IMR-90 (cell line): ENCODE measurements around the gene GPR179. TPM values are rescaled to one million over a fixed set of nuclear protein-coding genes. Genes with fewer than 3 reads are reported as not detected.

Experiments used
- ATAC-seq: fragments of 200-7000 bp; cut with Tn5 transposase; 2 replicates; pipeline ENCODE4 v1.9.1; 2020; ENCODE audit warnings: low read depth, mild to moderate bottlenecking, moderate library complexity
- BruUV-seq: library from RNA; stranded (reverse); fragments of 400-500 nt; replicated peaks from 2 replicates; lab custom pipeline; 2021; lab: Mats Ljungman, UMichigan
- CTCF ChIA-PET: fragments of 300-600 bp; formaldehyde crosslinking; extraction: SDS; loops from one replicate; lab custom pipeline; 2021; ENCODE audit warnings: antibody characterized with exemption; lab: Yijun Ruan, JAX
- POLR2A ChIA-PET: fragments of 300-600 bp; sonication (Branson Sonifier 250); formaldehyde crosslinking; loops from one replicate; lab custom pipeline; 2022; ENCODE audit warnings: antibody characterized with exemption; ENCODE audit not compliant: unreplicated experiment; lab: Charles Lee
- DNase-seq: peaks from one replicate; pipeline ENCODE4 v3.0.0; 2013
- H2AFZ ChIP-seq: replicated peaks from 2 replicates; pipeline ENCODE3; 2013; ENCODE audit warnings: low read length, mild to moderate bottlenecking; ENCODE audit not compliant: poor library complexity
- H2AK5ac ChIP-seq: 2 replicates; pipeline ENCODE4 v1.6.1; 2013; ENCODE audit warnings: low read depth, low read length, inconsistent platforms
- H2AK9ac ChIP-seq: replicated peaks from 2 replicates; pipeline ENCODE3; 2013; ENCODE audit warnings: mild to moderate bottlenecking, low read depth, low read length, moderate library complexity; ENCODE audit not compliant: poor library complexity
- H2BK120ac ChIP-seq: 2 replicates; pipeline ENCODE4 v1.6.1; 2013; ENCODE audit warnings: low read depth, low read length, inconsistent platforms
- H2BK15ac ChIP-seq: 3 replicates; pipeline ENCODE4 v1.6.1; 2013; ENCODE audit warnings: low read depth, low read length, inconsistent platforms
- H2BK20ac ChIP-seq: 2 replicates; pipeline ENCODE4 v1.6.1; 2013; ENCODE audit warnings: low read depth, mild to moderate bottlenecking, inconsistent platforms, low read length, moderate library complexity
- H2BK5ac ChIP-seq: 2 replicates; pipeline ENCODE4 v1.6.1; 2013; ENCODE audit warnings: mild to moderate bottlenecking, low read depth, low read length, inconsistent platforms; ENCODE audit not compliant: poor library complexity, severe bottlenecking
- H3K14ac ChIP-seq: replicated peaks from 2 replicates; pipeline ENCODE4 v1.6.1; 2013; ENCODE audit warnings: low read depth, low read length, inconsistent platforms
- H3K18ac ChIP-seq: 2 replicates; pipeline ENCODE4 v1.6.1; 2013; ENCODE audit warnings: low read depth, low read length, control low read depth
- H3K23ac ChIP-seq: 2 replicates; pipeline ENCODE4 v1.6.1; 2013; ENCODE audit warnings: low read depth, low read length, inconsistent platforms
- H3K27ac ChIP-seq: 2 replicates; pipeline ENCODE4 v1.5.1; 2013; ENCODE audit warnings: mild to moderate bottlenecking, control low read depth, low read length; ENCODE audit not compliant: insufficient read depth
- H3K27me3 ChIP-seq: 2 replicates; pipeline ENCODE4 v1.6.1; 2013; ENCODE audit warnings: low read length; ENCODE audit not compliant: control insufficient read depth, insufficient read depth
- H3K36me3 ChIP-seq: 2 replicates; pipeline ENCODE4 v1.6.1; 2013; ENCODE audit warnings: low read length, mixed read lengths; ENCODE audit not compliant: control insufficient read depth, insufficient read depth
- H3K4ac ChIP-seq: 2 replicates; pipeline ENCODE4 v1.6.1; 2013; ENCODE audit warnings: low read depth, low read length, inconsistent platforms
- H3K4me1 ChIP-seq: 2 replicates; pipeline ENCODE4 v1.6.1; 2013; ENCODE audit warnings: low read length, mixed read lengths; ENCODE audit not compliant: control insufficient read depth, insufficient read depth
- H3K4me2 ChIP-seq: 2 replicates; pipeline ENCODE4 v1.6.1; 2013; ENCODE audit warnings: low read depth, mild to moderate bottlenecking, control low read depth, low read length, moderate library complexity
- H3K4me3 ChIP-seq: 2 replicates; pipeline ENCODE4 v1.5.1; 2013; ENCODE audit warnings: low read depth, mild to moderate bottlenecking, control low read depth, low read length, moderate library complexity; ENCODE audit not compliant: insufficient read depth
- H3K56ac ChIP-seq: 2 replicates; pipeline ENCODE4 v1.6.1; 2013; ENCODE audit warnings: low read length, inconsistent platforms; ENCODE audit not compliant: insufficient read depth; ENCODE audit errors: extremely low read depth
- H3K79me1 ChIP-seq, 2 experiments: 2 replicates each; pipeline ENCODE4 v1.6.1; 2013; ENCODE audit warnings: low read length in 2 of 2, inconsistent platforms in 1 of 2, low read depth in 1 of 2
- H3K9ac ChIP-seq: 2 replicates; pipeline ENCODE4 v1.6.1; 2013; ENCODE audit warnings: low read depth, low read length, control low read depth
- H3K9me1 ChIP-seq: 2 replicates; pipeline ENCODE4 v1.6.1; 2013; ENCODE audit warnings: low read length, inconsistent platforms; ENCODE audit not compliant: insufficient read depth
- H3K9me3 ChIP-seq: 2 replicates; pipeline ENCODE4 v1.6.1; 2013; ENCODE audit warnings: low read length; ENCODE audit not compliant: control insufficient read depth, insufficient read depth
- H4K20me1 ChIP-seq: 2 replicates; pipeline ENCODE4 v1.6.1; 2013; ENCODE audit warnings: low read length, inconsistent platforms; ENCODE audit not compliant: insufficient read depth
- H4K5ac ChIP-seq: 2 replicates; pipeline ENCODE4 v1.6.1; 2013; ENCODE audit warnings: mild to moderate bottlenecking, low read depth, low read length, control low read depth
- H4K8ac ChIP-seq, 2 experiments: 2 replicates each; pipeline ENCODE4 v1.6.1; 2013; ENCODE audit warnings: low read depth in 2 of 2, low read length in 2 of 2, control low read depth in 1 of 2, inconsistent platforms in 1 of 2
- H4K91ac ChIP-seq: 2 replicates; pipeline ENCODE4 v1.6.1; 2013; ENCODE audit warnings: low read depth, low read length, inconsistent platforms; ENCODE audit not compliant: insufficient read depth
- CEBPB ChIP-seq: IDR thresholded peaks from 2 replicates; pipeline ENCODE4 v1.6.1; 2012; ENCODE audit warnings: low read depth, low read length, improper control_type of control experiment
- CHD1 ChIP-seq: IDR thresholded peaks from 2 replicates; pipeline ENCODE4 v1.6.1; 2012; ENCODE audit warnings: low read depth, low read length, improper control_type of control experiment
- CTCF ChIP-seq: conservative IDR thresholded peaks from 2 replicates; pipeline ENCODE4 v1.5.1; 2012; ENCODE audit warnings: mild to moderate bottlenecking, low read depth, low read length, improper control_type of control experiment
- FOS ChIP-seq: fragments of 150-350 bp; IDR thresholded peaks from 2 replicates; pipeline ENCODE4 v1.6.1; 2016; ENCODE audit warnings: low read depth, low read length
- MAFK ChIP-seq: IDR thresholded peaks from 2 replicates; pipeline ENCODE4 v1.6.1; 2012; ENCODE audit warnings: low read depth, low read length, improper control_type of control experiment
- MAZ ChIP-seq: IDR thresholded peaks from 2 replicates; pipeline ENCODE4 v1.6.1; 2012; ENCODE audit warnings: low read depth, mild to moderate bottlenecking, low read length, improper control_type of control experiment, moderate library complexity, borderline replicate concordance
- WGBS, 2 experiments: methylation state at CpG; one replicate each; pipeline versions ENCODE4 v1.1.5 to v1.1.7; 2013; ENCODE audit warnings: missing lambda C conversion rate in 2 of 2; ENCODE audit not compliant: insufficient read length in 1 of 2; ENCODE audit errors: extremely low coverage in 2 of 2; 5-methylcytosine and 5-hydroxymethylcytosine counted together
- dilution Hi-C: fragments of 300-500 bp; cut with HindIII; formaldehyde crosslinking; loops from one replicate; pipeline ENCODE4 v1.14.3; 2018; ENCODE audit warnings: low sequenced_read_pairs; ENCODE audit not compliant: unreplicated experiment
- in situ Hi-C: fragments of 300-500 bp; cut with MboI; formaldehyde crosslinking; loops from 3 replicates; pipeline ENCODE4 v1.14.3; 2019; ENCODE audit warnings: low sequenced_read_pairs, inconsistent platforms, mixed read lengths
- intact Hi-C: fragments of 100-400 bp; cut with micrococcal nuclease; formaldehyde crosslinking; loops from 2 replicates; pipeline ENCODE4 v1.10.0; 2022
- polyA plus RNA-seq, 3 experiments: library from polyadenylated mRNA; depleted of rRNA; stranded (reverse); fragments of >200 nt; gene quantifications; 2 replicates each; pipeline ENCODE4 v1.2.3, GENCODE V29; 2012; ENCODE audit warnings: low replicate concordance in 1 of 3
- total RNA-seq: library from RNA; depleted of rRNA; stranded (reverse); fragments of >200 nt; gene quantifications from 2 replicates; pipeline ENCODE4 v1.2.3, GENCODE V29; 2012

Gene GPR179
- total and polyA plus RNA-seq, 2 of the 4 experiments (the other 2 are of a cell fraction): not detected

- dilution Hi-C loops (no loop called here), in situ Hi-C loops (loop anchor here (10.0 to 25.0 kb wide), 2 partner anchors 134 to 312 kb away; no protein-coding TSS in a partner anchor), intact Hi-C loops (no loop called here)
- H3K79me1 ChIP-seq: peaks cover 26 to 47% of the 10 kb centered on the region in 2 experiments
- H3K36me3 ChIP-seq: no peaks in the 10 kb centered on the region
- H2BK15ac ChIP-seq: no peak overlapping the region
- no peak overlapping the region for H2BK20ac ChIP-seq
- H2BK5ac ChIP-seq: no peak overlapping the region
- H3K9ac ChIP-seq: peak overlapping the region; percentile 83
- H3K9me1 ChIP-seq: peaks cover 9% of the 10 kb centered on the region; the same call in 1 of the 2 replicates
- ChIA-PET POLR2A (no interaction called here), CTCF (no interaction called here)
- BruUV-seq: no TSS peak
- H3K23ac ChIP-seq: peak overlapping the region; percentile 70
- TF ChIP-seq CEBPB (no peak), MAFK (no peak), CHD1 (no peak), FOS (no peak), CTCF (no peak), MAZ (no peak)
- H4K91ac ChIP-seq: no peak overlapping the region
- H3K4me1 ChIP-seq: peaks cover 6% of the 10 kb centered on the region
- H3K14ac ChIP-seq: peak overlapping the region; percentile 55
- DNase-seq: no peak
- no peak overlapping the region for H3K4ac ChIP-seq
- H2BK120ac ChIP-seq: no peak overlapping the region
- H3K27me3 ChIP-seq: no peaks in the 10 kb centered on the region
- peak overlapping the region; percentile 85 for H2AK9ac ChIP-seq
- no peak overlapping the region for H4K8ac ChIP-seq
- H4K20me1 ChIP-seq: peaks cover 50% of the 10 kb centered on the region
- no peak for ATAC-seq
- peak overlapping the region; percentile 74 for H3K56ac ChIP-seq
- no peak overlapping the region for H4K5ac ChIP-seq
- peak overlapping the region; percentile 93 for H2AFZ ChIP-seq
- H3K18ac ChIP-seq: no peak overlapping the region
- peak overlapping the region; percentile 80 for H3K4me3 ChIP-seq
- H3K9me3 ChIP-seq: no peaks in the 10 kb centered on the region
- H3K4me2 ChIP-seq: peak overlapping the region; percentile 98
- no peak overlapping the region for H2AK5ac ChIP-seq
- 0% methylated on average over 1 of the region's 8 CpGs; no CpG with 5 or more reads in 1 of the 2 experiments for WGBS, 2 experiments
- peak overlapping the region; percentile 10; the same call in 1 of the 2 replicates for H3K27ac ChIP-seq
Observed at GRCh38 chr17:38353086-38353604, 9.4 kb upstream of the GPR179 start.
